ENCODE results near the gene FER1L5. TPM values are rescaled to one million over a fixed set of nuclear protein-coding genes. Genes with fewer than 3 reads are reported as not detected.

FER1L5 gene
- total RNA-seq, 1 experiment from 2014 or later = 0.91 TPM

- TF ChIP-seq CTCF (IDR thresholded peaks at IDR 0.05 in 2 of 3, conservative IDR thresholded peaks at IDR 0.05 in 1 of 3; ENCODE audit: borderline replicate concordance in 1 of 3, insufficient read depth in 1 of 3, low read depth in 2 of 3, low read length in 2 of 3) (no peak), POLR2A (IDR thresholded peaks at IDR 0.05; ENCODE audit: borderline replicate concordance, extremely low read depth, insufficient read depth, insufficient read length) (no peak), ELF1 (IDR thresholded peaks at IDR 0.05; ENCODE audit: borderline replicate concordance, low read depth) (no peak), CBX3 (IDR thresholded peaks at IDR 0.05; ENCODE audit: low read depth) (no peak)
Measured at GRCh38 chr2:96622544-96622943, 20.0 kb upstream of the FER1L5 start (continued).

- ChIA-PET RAD21 (ENCODE audit: low non-redundant PET in 1 of 2, low total read pairs in 2 of 2, uncharacterized antibody in 2 of 2, unreplicated experiment in 2 of 2) (no interaction called here), POLR2A (no interaction called here), CTCF (no interaction called here)
- H3K36me3 ChIP-seq (ENCODE audit: control insufficient read depth in 1 of 2, insufficient read depth in 2 of 2, low read length in 2 of 2) = peaks cover 10 to 24% of the 10 kb centered on the region in 2 experiments; a peak in 3 of 4 replicates
- no peak overlapping the region for H3K4me3 ChIP-seq (replicated peaks in 1 of 2; ENCODE audit: low read depth in 1 of 2, low read length in 2 of 2)
- TF ChIP-seq TCF7L2 (IDR thresholded peaks at IDR 0.05; ENCODE audit: borderline replicate concordance, extremely low read depth, insufficient read depth, insufficient read length) (no peak), ZBTB33 (IDR thresholded peaks at IDR 0.05; ENCODE audit: extremely low read depth, insufficient replicate concordance, low read length) (no peak), CEBPB (IDR thresholded peaks at IDR 0.05; ENCODE audit: low read depth) (no peak), ATF3 (IDR thresholded peaks at IDR 0.05) (no peak), YY1 (IDR thresholded peaks at IDR 0.05; ENCODE audit: extremely low read depth, insufficient replicate concordance, low read depth, low read length) (no peak), CBX3 (IDR thresholded peaks at IDR 0.05; ENCODE audit: low read depth) (no peak)
- no peaks in the 10 kb centered on the region for H3K27me3 ChIP-seq (ENCODE audit: insufficient read depth, low read length)
- intact Hi-C loops (cut with micrococcal nuclease) = no loop called here
- H3K9ac ChIP-seq (ENCODE audit: low read length) = no peak overlapping the region
- H3K9me3 ChIP-seq (ENCODE audit: control insufficient read depth in 1 of 2, insufficient read depth in 1 of 2, low read depth in 1 of 2, low read length in 2 of 2) = no peaks in the 10 kb centered on the region
- H3K27ac ChIP-seq (ENCODE audit: low read depth, low read length) = no peak overlapping the region
- H3K9me2 ChIP-seq (ENCODE audit: insufficient read depth) = no peaks in the 10 kb centered on the region
- no peak for DNase-seq (ENCODE audit: low read depth, low spot score)
- no peak overlapping the region for H2AFZ ChIP-seq (ENCODE audit: low read depth, low read length, poor library complexity, severe bottlenecking)
- no TSS peak for BruUV-seq (replicated peaks)
- ATAC-seq = no peak
- no peak overlapping the region for H3K4me2 ChIP-seq (ENCODE audit: low read length)
- H3K79me2 ChIP-seq (ENCODE audit: insufficient read depth, low read length) = peaks cover 19% of the 10 kb centered on the region; the same call in 1 of the 2 replicates
- H4K20me1 ChIP-seq (ENCODE audit: insufficient read depth) = no peaks in the 10 kb centered on the region
- H3K4me1 ChIP-seq (ENCODE audit: control insufficient read depth in 1 of 2, insufficient read depth in 2 of 2, low read length in 2 of 2) = no peaks in the 10 kb centered on the region
Measured at GRCh38 chr2:96623116-96623515, 19.4 kb upstream of the FER1L5 start.
